Measurements from ENCODE around the gene MYBBP1A. TPM values are rescaled to one million over a fixed set of nuclear protein-coding genes. Genes with fewer than 3 reads are reported as not detected.

MYBBP1A gene
- total and polyA plus RNA-seq, 2 of the 4 experiments (the other 2 are of a cell fraction), result 22.6 to 45.9 TPM

DNA sequence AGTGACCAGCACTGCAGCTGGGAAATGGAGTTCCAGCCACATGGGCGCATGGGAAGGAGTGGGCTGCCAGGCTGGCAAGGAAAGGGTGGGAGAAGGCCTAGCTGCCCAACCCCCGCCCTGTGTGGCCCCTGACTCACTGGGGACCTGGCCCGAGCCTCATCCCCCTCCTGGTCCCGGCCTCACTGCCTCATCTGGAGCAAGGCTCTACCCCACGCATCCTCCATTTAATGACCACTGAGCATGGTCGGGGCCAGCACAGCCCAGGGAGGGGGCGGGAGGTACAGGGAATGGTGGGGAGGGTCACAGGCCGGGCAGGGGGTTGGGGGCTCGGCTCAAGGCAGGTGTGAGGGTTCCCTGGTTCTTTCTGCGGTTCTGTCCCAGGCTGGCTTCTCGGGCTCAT lies 40.4 kb downstream of the MYBBP1A start:
- H3K4me3 ChIP-seq (ENCODE audit: insufficient read depth, low read depth, low read length), result no peak overlapping the region
- no peak overlapping the region for H4K91ac ChIP-seq (ENCODE audit: insufficient read depth, low read depth, low read length)
- no peak overlapping the region for H3K9ac ChIP-seq (ENCODE audit: low read depth, low read length)
- H2AK9ac ChIP-seq (replicated peaks; ENCODE audit: low read depth, low read length, poor library complexity), result no peak overlapping the region
- dilution Hi-C loops (cut with HindIII; ENCODE audit: low sequenced_read_pairs, unreplicated experiment), result no loop called here
- ATAC-seq (ENCODE audit: low read depth), result no peak
- no peak overlapping the region for H2BK15ac ChIP-seq (ENCODE audit: low read depth, low read length)
- H2BK20ac ChIP-seq (ENCODE audit: low read depth, low read length), result no peak overlapping the region
- no peak overlapping the region for H2BK120ac ChIP-seq (ENCODE audit: low read depth, low read length)
- no peak overlapping the region for H3K4me2 ChIP-seq (ENCODE audit: low read depth, low read length)
- no peak for DNase-seq
- in situ Hi-C loops (cut with MboI; ENCODE audit: low sequenced_read_pairs), result no loop called here
- H3K36me3 ChIP-seq (ENCODE audit: control insufficient read depth, insufficient read depth, low read length), result no peaks in the 10 kb centered on the region
- POLR2A ChIA-PET (ENCODE audit: unreplicated experiment), result no interaction called here
- WGBS, 2 experiments (ENCODE audit: extremely low coverage in 2 of 2, insufficient read length in 1 of 2), result 83% methylated on average over 1 of the region's 11 CpGs; no CpG with 5 or more reads in 1 of the 2 experiments
- TF ChIP-seq RFX5 (IDR thresholded peaks at IDR 0.05; ENCODE audit: low read depth, low read length), result no peak
- TF ChIP-seq SMC3 (IDR thresholded peaks at IDR 0.05; ENCODE audit: low read depth, low read length), result no peak
- no peak for TF ChIP-seq BHLHE40 (IDR thresholded peaks at IDR 0.05; ENCODE audit: low read depth, low read length)
- TF ChIP-seq MAFK (IDR thresholded peaks at IDR 0.05; ENCODE audit: low read depth, low read length), result no peak
- TF ChIP-seq, protein P1, sequence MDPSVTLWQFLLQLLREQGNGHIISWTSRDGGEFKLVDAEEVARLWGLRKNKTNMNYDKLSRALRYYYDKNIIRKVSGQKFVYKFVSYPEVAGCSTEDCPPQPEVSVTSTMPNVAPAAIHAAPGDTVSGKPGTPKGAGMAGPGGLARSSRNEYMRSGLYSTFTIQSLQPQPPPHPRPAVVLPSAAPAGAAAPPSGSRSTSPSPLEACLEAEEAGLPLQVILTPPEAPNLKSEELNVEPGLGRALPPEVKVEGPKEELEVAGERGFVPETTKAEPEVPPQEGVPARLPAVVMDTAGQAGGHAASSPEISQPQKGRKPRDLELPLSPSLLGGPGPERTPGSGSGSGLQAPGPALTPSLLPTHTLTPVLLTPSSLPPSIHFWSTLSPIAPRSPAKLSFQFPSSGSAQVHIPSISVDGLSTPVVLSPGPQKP (IDR thresholded peaks at IDR 0.05; ENCODE audit: borderline replicate concordance, low read depth, low read length), result no peak
- no peak for TF ChIP-seq FOS (IDR thresholded peaks at IDR 0.05; ENCODE audit: low read depth, low read length)
- no peak for TF ChIP-seq MAZ (IDR thresholded peaks at IDR 0.05; ENCODE audit: borderline replicate concordance, low read depth, low read length)
- no peak for TF ChIP-seq MXI1 (IDR thresholded peaks at IDR 0.05; ENCODE audit: borderline replicate concordance, low read depth, low read length)
- TF ChIP-seq CEBPB (IDR thresholded peaks at IDR 0.05; ENCODE audit: low read depth, low read length), result no peak
- TF ChIP-seq RCOR1 (IDR thresholded peaks at IDR 0.05; ENCODE audit: insufficient replicate concordance, low read length), result no peak
- TF ChIP-seq, protein P2, sequence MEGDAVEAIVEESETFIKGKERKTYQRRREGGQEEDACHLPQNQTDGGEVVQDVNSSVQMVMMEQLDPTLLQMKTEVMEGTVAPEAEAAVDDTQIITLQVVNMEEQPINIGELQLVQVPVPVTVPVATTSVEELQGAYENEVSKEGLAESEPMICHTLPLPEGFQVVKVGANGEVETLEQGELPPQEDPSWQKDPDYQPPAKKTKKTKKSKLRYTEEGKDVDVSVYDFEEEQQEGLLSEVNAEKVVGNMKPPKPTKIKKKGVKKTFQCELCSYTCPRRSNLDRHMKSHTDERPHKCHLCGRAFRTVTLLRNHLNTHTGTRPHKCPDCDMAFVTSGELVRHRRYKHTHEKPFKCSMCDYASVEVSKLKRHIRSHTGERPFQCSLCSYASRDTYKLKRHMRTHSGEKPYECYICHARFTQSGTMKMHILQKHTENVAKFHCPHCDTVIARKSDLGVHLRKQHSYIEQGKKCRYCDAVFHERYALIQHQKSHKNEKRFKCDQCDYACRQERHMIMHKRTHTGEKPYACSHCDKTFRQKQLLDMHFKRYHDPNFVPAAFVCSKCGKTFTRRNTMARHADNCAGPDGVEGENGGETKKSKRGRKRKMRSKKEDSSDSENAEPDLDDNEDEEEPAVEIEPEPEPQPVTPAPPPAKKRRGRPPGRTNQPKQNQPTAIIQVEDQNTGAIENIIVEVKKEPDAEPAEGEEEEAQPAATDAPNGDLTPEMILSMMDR (conservative IDR thresholded peaks at IDR 0.05; ENCODE audit: low read depth, low read length), result no peak
- TF ChIP-seq, protein P3, sequence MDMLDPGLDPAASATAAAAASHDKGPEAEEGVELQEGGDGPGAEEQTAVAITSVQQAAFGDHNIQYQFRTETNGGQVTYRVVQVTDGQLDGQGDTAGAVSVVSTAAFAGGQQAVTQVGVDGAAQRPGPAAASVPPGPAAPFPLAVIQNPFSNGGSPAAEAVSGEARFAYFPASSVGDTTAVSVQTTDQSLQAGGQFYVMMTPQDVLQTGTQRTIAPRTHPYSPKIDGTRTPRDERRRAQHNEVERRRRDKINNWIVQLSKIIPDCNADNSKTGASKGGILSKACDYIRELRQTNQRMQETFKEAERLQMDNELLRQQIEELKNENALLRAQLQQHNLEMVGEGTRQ (IDR thresholded peaks at IDR 0.05; ENCODE audit: low read depth, low read length), result no peak
- TF ChIP-seq RAD21 (IDR thresholded peaks at IDR 0.05; ENCODE audit: low read length), result no peak
- no peak for TF ChIP-seq POLR2A (IDR thresholded peaks at IDR 0.05; ENCODE audit: low read depth, low read length)
- no peak for TF ChIP-seq NFE2L2 (IDR thresholded peaks at IDR 0.05; ENCODE audit: low read depth, low read length)
- TF ChIP-seq CHD1 (IDR thresholded peaks at IDR 0.05; ENCODE audit: low read depth, low read length), result no peak
- H3K27me3 ChIP-seq (ENCODE audit: control insufficient read depth, insufficient read depth, low read length), result peaks cover 21% of the 10 kb centered on the region; the same call in 1 of the 2 replicates
- no peak overlapping the region for H3K56ac ChIP-seq (ENCODE audit: extremely low read depth, insufficient read depth, low read length)
- H4K20me1 ChIP-seq (ENCODE audit: insufficient read depth, low read length), result no peaks in the 10 kb centered on the region
- intact Hi-C loops (cut with micrococcal nuclease), result no loop called here
- BruUV-seq (replicated peaks), result no TSS peak
- CTCF ChIA-PET, result no interaction called here
- no peak overlapping the region for H3K23ac ChIP-seq (ENCODE audit: low read depth, low read length)
- H3K4ac ChIP-seq (ENCODE audit: low read depth, low read length), result no peak overlapping the region
- H3K27ac ChIP-seq (ENCODE audit: insufficient read depth, low read length), result no peak overlapping the region
- no peak overlapping the region for H3K14ac ChIP-seq (replicated peaks; ENCODE audit: low read depth, low read length)
- H4K5ac ChIP-seq (ENCODE audit: low read depth, low read length), result no peak overlapping the region
- H3K9me1 ChIP-seq (ENCODE audit: insufficient read depth, low read length), result 0 out of 2 replicates have a peak, but pooled peaks cover 3% of the 10 kb centered on the region
- no peak overlapping the region for H2BK5ac ChIP-seq (ENCODE audit: low read depth, low read length, poor library complexity, severe bottlenecking)
- H3K79me1 ChIP-seq (ENCODE audit: low read depth in 1 of 2, low read length in 2 of 2), result no peaks in the 10 kb centered on the region
- H4K8ac ChIP-seq (ENCODE audit: low read depth in 2 of 2, low read length in 2 of 2), result no peak overlapping the region
- peaks cover 2% of the 10 kb centered on the region; the same call in 1 of the 2 replicates for H3K9me3 ChIP-seq (ENCODE audit: control insufficient read depth, insufficient read depth, low read length)
- no peak overlapping the region for H3K18ac ChIP-seq (ENCODE audit: low read depth, low read length)
- H3K4me1 ChIP-seq (ENCODE audit: control insufficient read depth, insufficient read depth, low read length), result peaks cover 6% of the 10 kb centered on the region
- H2AFZ ChIP-seq (replicated peaks; ENCODE audit: low read length, poor library complexity), result no peak overlapping the region
- H2AK5ac ChIP-seq (ENCODE audit: low read depth, low read length), result no peak overlapping the region
